ENCODE data around the gene CMTM1. TPM values are rescaled to one million over a fixed set of nuclear protein-coding genes. Genes with fewer than 3 reads are reported as not detected.

CMTM1 gene
- total and polyA plus RNA-seq, 2 experiments from 2014 or later: 1.4 to 1.9 TPM

DNA sequence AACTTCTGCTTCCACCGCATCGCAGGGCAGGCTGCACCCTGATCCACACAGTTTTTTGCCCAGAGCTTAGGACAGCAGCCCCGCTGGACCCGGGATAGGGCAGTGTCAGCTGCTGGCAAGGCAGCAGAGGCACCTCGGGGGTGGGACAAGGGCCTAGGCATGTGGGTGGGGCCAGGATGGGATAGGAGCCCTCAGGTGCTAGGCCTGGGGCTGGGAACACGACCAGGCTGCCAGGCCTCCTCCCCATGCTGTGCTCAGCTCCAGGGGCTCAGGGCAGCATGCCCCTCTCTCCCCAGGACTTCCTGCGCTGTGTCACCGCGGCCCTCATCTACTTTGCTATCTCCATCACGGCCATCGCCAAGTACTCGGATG lies 42.9 kb downstream of the CMTM1 start:
- ATAC-seq: no peak

More for the DNA sequence above, 42.9 kb downstream of the CMTM1 start:
- no peak for TF ChIP-seq POLR2AphosphoS5 (IDR thresholded peaks at IDR 0.05; ENCODE audit: low read depth)
- TF ChIP-seq CREB1 (CRISPR knock-in tag; IDR thresholded peaks at IDR 0.05; ENCODE audit: low read depth): no peak
- no peak for TF ChIP-seq EZH2 (IDR thresholded peaks at IDR 0.05; ENCODE audit: low read depth, unreplicated experiment)
- no peak for TF ChIP-seq REST (IDR thresholded peaks at IDR 0.05; ENCODE audit: unreplicated experiment)
- TF ChIP-seq NANOG (IDR thresholded peaks at IDR 0.05; ENCODE audit: borderline replicate concordance): no peak
- TF ChIP-seq, protein P1, sequence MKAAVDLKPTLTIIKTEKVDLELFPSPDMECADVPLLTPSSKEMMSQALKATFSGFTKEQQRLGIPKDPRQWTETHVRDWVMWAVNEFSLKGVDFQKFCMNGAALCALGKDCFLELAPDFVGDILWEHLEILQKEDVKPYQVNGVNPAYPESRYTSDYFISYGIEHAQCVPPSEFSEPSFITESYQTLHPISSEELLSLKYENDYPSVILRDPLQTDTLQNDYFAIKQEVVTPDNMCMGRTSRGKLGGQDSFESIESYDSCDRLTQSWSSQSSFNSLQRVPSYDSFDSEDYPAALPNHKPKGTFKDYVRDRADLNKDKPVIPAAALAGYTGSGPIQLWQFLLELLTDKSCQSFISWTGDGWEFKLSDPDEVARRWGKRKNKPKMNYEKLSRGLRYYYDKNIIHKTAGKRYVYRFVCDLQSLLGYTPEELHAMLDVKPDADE (IDR thresholded peaks at IDR 0.05): no peak
- TF ChIP-seq ZNF114 (CRISPR knock-in tag; IDR thresholded peaks at IDR 0.05): no peak
- no peak for TF ChIP-seq ZNF462 (CRISPR knock-in tag; IDR thresholded peaks at IDR 0.05)
- no peak for TF ChIP-seq STAT1 (IDR thresholded peaks at IDR 0.05; ENCODE audit: unreplicated experiment)
- no peak for TF ChIP-seq CTCF (conservative IDR thresholded peaks at IDR 0.05; ENCODE audit: low read depth in 2 of 2)
- TF ChIP-seq JUNB (IDR thresholded peaks at IDR 0.05; ENCODE audit: unreplicated experiment): no peak
- TF ChIP-seq EZH2phosphoT487 (IDR thresholded peaks at IDR 0.05; ENCODE audit: unreplicated experiment): no peak
- Histone ChIP-seq H3K4me3 (no peak overlapping the region), H3K79me2 (replicated peaks; ENCODE audit: insufficient read depth) (0 out of 2 replicates have a peak, but pooled peaks cover 4% of the 10 kb centered on the region), H3K36me3 (ENCODE audit: insufficient read depth) (0 out of 2 replicates have a peak, but pooled peaks cover 5% of the 10 kb centered on the region), H3K4me2 (0 out of 2 replicates have a peak overlapping the region, but pooled peaks have one; percentile 62), H3K9me2 (ENCODE audit: insufficient read depth) (no peaks in the 10 kb centered on the region), H3K27ac (ENCODE audit: low read depth) (peak overlapping the region; percentile 66; the same call in 1 of the 2 replicates), H3K27me3 (ENCODE audit: insufficient read depth) (no peaks in the 10 kb centered on the region), H2AFZ (no peak overlapping the region), H3F3A (replicated peaks; ENCODE audit: low read depth) (no peaks in the 10 kb centered on the region; the same call in 1 of the 2 replicates), H4K20me1 (replicated peaks; ENCODE audit: insufficient read depth) (peaks cover 12% of the 10 kb centered on the region), H3K4me1 (ENCODE audit: insufficient read depth) (peaks cover 12% of the 10 kb centered on the region)
- Mint-ChIP-seq H3K27ac (no peak overlapping the region), H3K4me1 (peaks cover 27% of the 10 kb centered on the region), H3K27me3 (ENCODE audit: insufficient read depth, low read depth, poor library complexity) (peaks cover 7% of the 10 kb centered on the region), H3K9me3 (no peaks in the 10 kb centered on the region; the same call in 1 of the 3 replicates), H3K36me3 (ENCODE audit: low read depth) (peaks cover 47% of the 10 kb centered on the region), H3K4me3 (no peak overlapping the region)
- no peak for DNase-seq (ENCODE audit: low spot score)
